Fibroblast of lung (primary cell): ENCODE data around the gene FGF4.

ENCODE experiments used
- EZH2 ChIP-seq: IDR thresholded peaks from 2 replicates; pipeline ENCODE4 v1.5.1; 2012; ENCODE audit warnings: low read length, control low read depth, mild to moderate bottlenecking; ENCODE audit errors: missing control alignments
- TF ChIP-seq, protein P1 (sequence below), 2 donors: IDR thresholded peaks in 1 of 2; conservative IDR thresholded peaks in 1 of 2; 1 replicate in 1 of 2; 2 replicates in 1 of 2; pipeline ENCODE4 v1.5.1; 2011 to 2012; ENCODE audit warnings: low read length in 2 of 2, control low read depth in 1 of 2, inconsistent platforms in 1 of 2, low read depth in 1 of 2, mild to moderate bottlenecking in 1 of 2

DNA sequence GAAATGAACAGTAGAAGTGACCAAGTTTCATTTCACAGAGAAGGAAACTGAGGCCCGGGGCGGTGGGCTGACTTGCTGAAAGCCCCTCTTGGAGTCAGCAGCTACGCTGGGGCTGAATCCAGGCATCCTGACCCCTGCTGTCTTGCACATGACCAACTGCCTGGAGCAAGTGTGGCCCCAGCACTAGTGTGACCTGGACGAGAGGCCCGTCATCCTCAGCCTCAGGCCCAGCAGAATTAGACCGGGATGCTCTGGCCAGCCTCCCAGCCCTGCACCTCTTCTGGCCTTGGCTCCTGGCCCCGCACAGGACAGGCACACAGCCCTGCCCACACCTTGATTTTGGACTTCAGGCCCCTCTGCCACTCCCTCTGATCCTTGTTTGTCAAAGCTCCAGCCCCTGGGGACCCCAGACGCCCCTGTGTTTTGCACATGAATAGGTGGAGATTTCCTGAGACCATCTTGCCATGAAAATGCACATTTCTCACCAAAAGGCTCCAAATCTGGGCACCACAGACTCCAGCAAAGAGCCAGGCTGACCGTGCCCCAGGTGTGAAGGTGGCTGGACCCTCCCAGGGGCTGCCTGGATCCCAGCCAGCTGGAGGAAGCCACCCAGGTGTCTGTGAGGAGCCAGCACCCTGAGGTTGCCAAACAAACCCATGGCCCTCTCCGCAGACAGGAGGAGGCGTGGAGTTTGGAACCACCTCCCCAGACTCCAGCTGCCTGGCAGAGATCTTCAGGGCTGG lies 24.9 kb downstream of the FGF4 start:
- TF ChIP-seq, protein P1, sequence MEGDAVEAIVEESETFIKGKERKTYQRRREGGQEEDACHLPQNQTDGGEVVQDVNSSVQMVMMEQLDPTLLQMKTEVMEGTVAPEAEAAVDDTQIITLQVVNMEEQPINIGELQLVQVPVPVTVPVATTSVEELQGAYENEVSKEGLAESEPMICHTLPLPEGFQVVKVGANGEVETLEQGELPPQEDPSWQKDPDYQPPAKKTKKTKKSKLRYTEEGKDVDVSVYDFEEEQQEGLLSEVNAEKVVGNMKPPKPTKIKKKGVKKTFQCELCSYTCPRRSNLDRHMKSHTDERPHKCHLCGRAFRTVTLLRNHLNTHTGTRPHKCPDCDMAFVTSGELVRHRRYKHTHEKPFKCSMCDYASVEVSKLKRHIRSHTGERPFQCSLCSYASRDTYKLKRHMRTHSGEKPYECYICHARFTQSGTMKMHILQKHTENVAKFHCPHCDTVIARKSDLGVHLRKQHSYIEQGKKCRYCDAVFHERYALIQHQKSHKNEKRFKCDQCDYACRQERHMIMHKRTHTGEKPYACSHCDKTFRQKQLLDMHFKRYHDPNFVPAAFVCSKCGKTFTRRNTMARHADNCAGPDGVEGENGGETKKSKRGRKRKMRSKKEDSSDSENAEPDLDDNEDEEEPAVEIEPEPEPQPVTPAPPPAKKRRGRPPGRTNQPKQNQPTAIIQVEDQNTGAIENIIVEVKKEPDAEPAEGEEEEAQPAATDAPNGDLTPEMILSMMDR (conservative IDR thresholded peaks at IDR 0.05 in 1 of 2, IDR thresholded peaks at IDR 0.05 in 1 of 2; ENCODE audit: low read depth in 1 of 2, low read length in 2 of 2) = no peak
- no peak for TF ChIP-seq EZH2
